NCI-H526 (cell line): ENCODE measurements around the gene PRSS36.
"Not testable (repeated sequence)": the region's sequence is repeated elsewhere in the genome, so short reads cannot be mapped to it uniquely, and the experiment has no call there.

ENCODE experiments used
- DNase-seq, 2 experiments: peaks; one replicate each; lab custom pipeline; 2025; lab: John Stamatoyannopoulos, UW

PRSS36 gene

DNA sequence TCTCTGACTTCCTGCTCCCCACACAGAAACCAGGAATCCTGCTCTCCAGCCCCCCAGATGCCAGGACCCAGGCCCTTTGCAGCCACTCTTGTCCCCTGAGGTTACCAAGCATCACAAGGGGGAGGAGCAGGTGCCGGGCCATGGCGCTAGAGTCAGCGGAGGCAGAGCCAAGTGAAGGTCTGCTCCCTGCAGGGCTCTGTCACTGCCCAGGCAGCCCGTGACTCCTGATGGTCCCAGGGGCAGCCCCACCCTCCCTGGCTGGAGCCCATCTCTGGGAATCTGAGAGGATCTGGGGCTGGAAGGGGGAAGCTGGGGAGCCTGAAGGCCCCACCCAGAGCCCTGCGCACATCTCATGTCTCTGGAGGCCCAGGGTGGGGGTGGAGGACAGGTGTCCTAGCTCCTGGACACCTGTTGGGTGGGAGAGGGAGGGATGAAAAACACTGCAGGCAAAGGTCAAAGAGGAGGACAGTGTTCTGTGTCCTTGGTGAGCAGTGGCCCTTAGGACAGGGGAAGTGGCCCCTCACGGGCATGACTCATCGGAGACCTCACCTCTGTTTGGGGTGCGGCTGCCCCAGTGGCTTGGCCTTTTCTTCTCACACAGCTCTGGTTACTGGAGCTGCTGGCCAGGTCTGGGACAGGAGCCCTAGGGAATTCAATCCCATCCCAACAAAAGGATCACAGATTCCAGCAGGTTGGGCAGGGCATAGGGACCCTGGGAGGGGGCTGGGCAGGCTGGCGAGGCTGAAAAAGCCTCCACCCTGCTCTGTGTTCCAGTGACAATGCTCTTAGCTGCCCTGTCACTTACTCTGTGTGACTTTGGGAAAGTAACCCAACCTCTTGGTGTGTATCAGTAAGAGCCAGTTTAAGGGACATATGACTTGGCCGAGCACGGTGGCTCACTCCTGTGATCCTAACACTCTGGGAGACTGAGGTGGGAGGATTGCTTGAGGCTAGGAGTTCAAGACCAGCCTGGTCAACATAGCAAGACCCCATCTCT is at the start of gene PRSS36:
Gene PRSS36, minus strand, starts transcription at position 173 of the 997 bp plus-strand sequence. Its CDS starts 31 bp downstream, at position 142.
- DNase-seq, result no peak

DNA sequence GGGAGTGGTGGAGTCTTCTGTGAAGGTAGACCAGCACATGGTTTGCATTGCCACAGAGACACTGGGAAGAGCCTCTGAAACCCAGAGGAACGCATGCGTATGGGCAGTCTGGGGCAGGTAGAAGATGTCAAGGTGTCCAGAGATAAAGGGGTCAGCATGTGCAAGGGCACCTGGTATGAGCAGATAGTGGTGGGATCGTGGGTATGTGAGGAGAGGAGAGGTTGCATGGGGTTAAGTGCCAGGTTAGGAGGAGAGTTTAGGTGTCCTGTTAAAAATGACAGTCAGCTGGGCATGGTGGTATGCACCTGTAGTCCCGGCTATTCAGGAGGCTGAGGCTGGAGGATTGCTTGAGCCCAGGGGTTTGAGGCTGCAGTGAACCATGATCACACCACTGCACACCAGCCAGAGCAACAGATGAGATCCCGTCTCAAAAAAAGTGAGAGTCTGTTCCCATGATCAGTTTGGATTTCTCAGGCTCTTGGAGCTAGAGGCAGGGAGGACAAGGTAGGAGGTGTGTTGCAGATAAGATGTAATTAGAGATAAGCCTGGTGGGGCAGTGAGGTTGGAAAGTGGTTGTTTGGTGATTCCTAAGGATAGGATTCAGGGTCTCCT is 49.7 kb upstream of the PRSS36 start:
- DNase-seq, result no peak

DNA sequence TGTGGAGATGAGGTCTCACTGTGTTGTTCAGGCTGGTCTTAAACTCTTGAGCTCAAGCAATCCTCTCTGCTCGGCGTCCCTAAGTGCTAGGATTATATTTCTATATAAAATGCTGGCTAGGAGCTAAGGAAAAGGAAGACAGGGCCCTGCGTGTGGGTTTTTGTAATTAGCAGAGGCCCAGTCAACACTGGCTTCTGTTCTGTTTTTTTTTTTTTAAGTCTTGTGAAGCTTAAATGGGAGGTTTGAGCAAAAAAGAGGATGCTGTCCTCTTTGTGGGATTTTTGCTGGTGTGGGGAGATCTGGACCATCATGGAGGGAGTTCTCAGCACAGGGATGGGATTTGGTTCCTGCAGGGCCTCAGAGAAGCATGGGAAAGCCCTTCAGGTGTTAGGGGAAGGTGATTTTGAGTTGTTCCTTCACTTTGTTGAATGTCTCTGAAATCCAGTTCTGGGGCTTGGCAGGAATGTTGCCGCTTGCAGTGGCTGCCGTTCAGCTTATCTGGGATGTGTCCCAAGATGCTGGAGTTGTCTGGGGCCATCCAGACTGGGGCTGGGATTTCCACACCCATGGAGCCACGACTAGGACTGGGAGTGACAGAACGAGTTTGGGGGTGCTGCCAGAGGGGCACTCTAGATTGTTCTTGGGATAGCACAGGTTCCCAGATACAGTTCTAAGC is 48.5 kb upstream of the PRSS36 start:
- no peak for DNase-seq

DNA sequence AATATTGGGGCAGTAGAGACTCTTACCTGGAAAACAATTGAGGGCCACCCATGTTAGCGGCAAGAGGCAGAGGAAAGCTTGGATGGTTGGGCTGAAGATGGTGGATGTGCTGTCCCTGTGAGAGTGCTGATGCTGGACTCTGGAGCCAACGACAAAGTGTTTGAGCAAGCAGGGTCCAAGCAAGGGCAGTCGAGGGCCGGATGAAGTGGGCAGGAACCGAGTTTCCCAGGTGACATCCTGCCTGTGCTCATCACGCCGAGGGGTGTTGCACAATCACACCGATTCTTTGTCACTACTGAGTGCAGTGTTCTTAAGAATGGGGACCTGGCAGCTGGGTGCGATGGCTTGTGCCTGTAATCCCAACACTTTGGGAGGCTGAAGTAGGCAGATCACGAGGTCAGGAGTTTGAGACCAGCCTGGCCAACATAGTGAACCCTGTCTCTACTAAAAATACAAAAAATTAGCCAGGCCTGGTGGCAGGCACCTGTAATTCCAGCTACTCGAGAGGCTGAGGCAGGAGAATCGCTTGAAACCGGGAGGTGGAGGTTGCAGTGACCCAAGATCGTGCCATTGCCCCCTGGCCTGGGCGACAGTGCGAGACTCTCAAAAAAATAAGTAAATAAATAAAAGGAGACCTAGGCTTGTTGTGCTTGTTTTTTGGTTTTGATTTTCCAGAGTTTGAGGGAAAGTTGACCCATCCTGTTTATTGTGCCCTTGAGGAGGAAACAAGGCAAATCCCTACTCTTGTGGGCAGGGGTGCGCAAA is 46.6 kb upstream of the PRSS36 start:
- DNase-seq, result no peak

DNA sequence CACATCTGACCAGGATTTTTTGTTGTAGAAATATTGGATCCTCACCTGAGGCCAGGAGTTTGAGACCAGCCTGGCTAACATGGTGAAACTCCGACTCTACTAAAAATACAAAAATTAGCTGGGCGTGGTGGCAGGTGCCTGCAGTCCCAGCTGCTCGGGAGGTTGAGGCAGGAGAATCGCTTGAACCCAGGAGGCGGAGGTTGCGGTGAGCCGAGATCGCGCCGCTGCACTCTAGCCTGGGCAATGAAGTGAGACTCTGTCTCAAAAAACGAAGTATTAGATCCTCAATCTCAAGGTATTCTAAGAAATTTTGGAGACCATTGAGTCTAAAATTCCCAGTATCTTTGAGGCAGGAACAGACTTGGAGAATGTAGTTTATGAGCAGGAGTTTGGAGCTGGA is 46.0 kb upstream of the PRSS36 start:
- not testable (repeated sequence) for DNase-seq

DNA sequence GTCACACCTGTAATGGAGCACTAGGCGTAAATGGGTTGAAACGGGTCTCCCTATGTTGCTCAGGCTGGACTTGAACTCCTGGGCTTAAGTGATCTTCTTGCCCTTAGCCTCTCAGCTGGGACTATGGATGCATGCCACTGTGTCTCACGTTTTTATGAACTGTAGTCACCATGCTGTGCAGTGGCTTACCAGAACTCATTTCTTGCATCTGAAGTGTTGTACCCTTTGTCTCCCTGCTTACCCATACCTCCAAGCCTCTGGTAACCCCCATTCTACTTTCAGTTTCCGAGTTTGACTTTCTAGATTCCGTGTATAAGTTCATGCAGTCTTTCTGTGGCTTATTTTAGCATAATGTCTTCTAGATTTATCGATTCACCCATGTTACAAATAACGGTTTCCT is 45.0 kb upstream of the PRSS36 start:
- DNase-seq, result no peak

DNA sequence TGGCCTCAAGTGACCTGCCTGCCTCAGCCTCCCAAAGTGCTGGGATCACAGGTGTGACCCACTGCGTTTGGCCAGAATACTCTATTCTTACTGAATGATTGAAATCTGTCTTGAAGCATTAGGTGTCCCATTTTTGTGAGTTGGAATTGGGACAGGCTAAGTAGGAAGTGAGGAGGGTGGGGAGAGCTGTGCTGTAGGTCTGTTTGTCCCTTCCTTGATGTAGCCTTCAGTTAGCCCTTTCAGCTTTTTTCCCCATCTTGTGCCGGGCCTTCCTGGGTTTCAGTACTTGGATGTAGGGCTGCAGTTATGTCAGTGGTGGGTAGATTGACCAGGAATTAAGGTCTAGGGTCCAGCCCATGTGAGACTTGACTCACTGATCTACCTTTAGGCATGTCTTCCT is 44.0 kb upstream of the PRSS36 start:
- no peak for DNase-seq

DNA sequence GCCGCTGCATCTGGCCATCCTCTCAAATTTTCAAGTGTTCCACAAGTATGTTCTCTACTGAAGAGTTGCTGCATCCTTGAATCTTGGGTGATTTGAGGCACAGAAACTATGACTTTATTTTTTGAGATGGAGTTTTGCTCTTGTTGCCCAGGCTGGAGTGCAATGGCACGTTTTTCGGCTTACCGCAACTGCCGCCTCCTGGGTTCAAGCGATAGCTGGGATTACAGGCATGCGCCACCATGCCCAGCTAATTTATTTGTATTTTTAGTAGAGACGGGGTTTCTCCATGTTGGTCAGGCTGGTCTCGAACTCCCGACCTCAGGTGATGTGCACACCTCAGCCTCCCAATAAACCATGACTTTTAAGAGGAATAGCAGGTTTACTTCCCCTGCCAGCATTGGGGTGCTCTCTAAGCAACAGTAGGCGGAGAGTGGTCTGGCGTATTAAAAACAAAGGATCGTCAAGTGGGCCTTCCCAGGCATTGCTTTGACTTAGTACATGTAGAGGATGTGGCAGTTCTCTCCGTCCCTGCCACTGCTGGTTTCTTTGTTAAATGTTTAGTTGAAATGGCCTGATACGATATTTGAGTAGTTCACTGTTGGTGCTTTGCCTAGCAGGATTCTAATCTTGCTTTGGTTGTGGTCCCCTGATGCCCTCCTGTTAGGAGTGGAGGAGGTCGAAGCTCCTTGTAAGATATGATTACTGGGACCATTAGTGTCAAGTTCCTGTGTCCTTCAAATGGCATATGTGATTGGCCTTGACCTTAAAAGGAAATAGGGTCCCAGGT is 43.2 kb upstream of the PRSS36 start:
- DNase-seq, result no peak

DNA sequence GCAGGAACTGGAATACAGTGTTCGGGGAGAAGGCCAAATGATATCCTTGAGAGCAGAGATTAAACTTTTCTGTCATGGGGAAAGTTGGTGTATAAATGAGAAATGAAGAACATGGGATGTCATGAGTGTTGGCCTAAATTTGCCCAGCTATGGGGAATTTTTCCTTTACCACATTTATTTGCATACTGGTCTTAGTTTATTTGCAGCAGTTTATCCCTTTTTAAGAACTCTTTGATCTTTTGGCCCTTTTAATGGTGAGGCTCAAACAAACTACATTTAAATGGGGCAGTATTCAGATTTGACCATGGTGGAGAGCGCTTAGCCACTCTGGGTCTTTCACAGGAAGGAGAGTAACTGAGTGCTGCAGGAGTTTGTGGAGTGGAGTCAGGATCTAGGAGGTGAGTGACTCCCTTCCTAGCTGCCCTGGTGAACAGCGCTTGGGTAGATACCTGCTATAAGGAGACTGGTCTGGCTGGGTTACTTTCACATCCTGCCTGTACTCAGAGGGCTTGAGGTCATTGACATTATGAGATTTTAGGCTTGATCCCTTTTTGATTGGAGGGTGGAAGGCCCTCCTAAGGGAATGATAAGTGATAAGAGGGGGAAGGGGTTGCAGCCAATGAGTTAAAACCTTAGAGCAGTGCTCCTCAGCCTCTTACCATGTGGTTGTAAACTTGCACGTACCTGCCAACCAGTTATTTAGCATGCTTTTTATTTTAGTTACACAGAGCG is 42.0 kb upstream of the PRSS36 start:
- DNase-seq, result no peak

DNA sequence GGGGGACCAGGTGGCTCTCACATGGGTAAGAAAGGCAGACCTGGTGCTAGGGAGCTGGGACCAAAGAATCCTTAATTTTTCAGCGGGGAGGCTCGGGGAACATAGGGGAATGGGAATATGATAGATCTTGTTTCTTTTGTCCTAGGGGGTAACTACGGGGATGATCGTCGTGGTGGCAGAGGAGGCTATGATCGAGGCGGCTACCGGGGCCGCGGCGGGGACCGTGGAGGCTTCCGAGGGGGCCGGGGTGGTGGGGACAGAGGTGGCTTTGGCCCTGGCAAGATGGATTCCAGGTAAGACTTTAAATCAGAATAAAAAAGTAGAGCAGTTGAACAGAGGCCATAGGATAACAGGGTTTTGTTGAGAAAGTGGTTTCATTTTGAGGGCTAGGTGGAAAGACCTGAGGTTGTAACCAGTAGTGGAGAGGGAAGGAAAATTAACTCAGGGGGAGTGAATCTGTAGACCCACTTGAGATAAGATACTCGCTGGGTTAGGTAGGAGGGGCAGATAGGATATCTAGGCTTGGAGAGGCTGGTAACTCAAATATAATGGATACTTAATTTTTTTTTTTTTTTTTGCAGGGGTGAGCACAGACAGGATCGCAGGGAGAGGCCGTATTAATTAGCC is 41.1 kb upstream of the PRSS36 start:
- DNase-seq, result no peak

DNA sequence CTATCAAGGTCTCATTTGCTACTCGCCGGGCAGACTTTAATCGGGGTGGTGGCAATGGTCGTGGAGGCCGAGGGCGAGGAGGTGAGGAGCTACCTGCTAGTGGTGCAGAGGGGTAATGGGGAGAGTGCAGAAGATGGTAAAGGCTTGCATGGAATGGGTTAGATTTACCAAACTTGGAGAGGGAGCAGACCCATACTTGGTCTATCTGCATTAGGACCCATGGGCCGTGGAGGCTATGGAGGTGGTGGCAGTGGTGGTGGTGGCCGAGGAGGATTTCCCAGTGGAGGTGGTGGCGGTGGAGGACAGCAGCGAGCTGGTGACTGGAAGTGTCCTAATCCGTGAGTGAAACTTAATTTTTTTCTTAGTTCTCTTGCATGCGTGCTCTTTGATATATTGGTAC is 40.2 kb upstream of the PRSS36 start:
- DNase-seq, result no peak

DNA sequence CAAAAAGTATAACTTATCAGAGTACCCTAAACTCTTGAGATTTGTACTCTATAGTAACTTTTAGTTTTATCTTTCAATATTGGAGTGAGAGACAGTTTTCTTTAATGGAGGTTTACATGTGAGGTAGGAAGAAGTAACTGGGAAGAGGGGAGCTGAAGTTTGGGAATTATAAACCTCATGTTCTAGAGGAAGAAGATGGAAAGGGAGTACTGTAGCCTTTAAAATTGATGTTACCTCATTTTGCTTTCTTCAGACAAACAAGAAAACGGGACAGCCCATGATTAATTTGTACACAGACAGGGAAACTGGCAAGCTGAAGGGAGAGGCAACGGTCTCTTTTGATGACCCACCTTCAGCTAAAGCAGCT is 39.5 kb upstream of the PRSS36 start:
- DNase-seq, result no peak

DNA sequence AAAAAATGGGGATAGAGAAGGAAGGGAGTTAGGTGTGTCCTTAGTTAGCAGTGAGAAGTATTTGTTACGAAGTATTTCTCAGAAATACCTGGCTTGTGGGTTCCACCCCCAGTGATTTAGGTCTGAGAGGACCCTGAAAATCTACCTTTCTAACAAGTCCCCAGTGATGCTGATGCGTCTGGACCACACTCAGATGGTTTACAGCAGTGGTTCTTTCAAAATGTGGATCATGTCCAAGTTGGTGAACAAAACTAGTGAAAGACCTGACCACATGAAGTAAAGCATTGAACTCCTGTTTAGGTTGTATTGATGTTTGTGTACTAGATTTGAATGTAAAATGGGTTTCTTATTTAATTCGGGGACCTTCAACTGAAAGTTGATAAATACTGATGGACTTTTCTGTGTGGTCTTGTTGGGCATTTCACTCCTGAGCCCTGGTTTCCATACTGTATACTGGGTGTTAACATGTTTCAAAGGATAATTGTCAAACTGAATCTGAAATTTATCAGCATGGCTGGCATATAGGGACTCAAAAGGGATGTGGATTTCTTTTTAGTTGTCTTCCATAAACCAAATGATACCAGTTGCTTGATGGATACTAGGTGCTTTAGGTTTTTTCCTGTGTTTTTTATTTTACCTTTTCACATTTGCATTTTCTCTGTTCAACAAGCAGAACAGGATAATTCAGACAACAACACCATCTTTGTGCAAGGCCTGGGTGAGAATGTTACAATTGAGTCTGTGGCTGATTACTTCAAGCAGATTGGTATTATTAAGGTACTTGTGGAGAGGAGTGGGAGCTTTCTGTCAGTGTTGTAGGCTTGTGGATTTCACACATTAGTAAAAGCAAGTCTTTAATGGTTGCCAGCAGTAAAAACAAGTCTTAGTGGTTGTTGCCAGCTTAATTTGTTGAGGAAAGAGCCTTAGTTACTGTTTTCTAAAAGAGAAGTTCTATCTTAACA is 38.9 kb upstream of the PRSS36 start:
- no peak for DNase-seq

DNA sequence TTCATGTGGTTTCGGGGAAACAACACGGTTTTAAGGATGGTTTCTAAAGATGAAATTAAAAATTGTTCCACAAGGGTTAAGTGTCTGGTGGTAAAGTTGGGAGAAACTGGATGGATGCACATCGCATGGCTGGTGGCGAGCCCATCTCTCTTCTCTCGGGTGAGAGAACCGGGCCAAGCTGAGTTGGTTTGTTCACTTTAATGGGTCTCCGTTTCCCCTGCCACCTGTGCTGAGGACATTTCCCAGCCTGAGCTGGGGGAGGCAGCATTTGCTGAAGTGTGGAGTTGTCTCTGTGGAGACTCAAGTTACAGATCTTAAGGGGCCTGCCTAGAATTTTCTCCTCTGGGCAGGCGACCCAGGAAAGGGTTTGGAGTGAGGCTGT is 37.9 kb upstream of the PRSS36 start:
- no peak for DNase-seq

DNA sequence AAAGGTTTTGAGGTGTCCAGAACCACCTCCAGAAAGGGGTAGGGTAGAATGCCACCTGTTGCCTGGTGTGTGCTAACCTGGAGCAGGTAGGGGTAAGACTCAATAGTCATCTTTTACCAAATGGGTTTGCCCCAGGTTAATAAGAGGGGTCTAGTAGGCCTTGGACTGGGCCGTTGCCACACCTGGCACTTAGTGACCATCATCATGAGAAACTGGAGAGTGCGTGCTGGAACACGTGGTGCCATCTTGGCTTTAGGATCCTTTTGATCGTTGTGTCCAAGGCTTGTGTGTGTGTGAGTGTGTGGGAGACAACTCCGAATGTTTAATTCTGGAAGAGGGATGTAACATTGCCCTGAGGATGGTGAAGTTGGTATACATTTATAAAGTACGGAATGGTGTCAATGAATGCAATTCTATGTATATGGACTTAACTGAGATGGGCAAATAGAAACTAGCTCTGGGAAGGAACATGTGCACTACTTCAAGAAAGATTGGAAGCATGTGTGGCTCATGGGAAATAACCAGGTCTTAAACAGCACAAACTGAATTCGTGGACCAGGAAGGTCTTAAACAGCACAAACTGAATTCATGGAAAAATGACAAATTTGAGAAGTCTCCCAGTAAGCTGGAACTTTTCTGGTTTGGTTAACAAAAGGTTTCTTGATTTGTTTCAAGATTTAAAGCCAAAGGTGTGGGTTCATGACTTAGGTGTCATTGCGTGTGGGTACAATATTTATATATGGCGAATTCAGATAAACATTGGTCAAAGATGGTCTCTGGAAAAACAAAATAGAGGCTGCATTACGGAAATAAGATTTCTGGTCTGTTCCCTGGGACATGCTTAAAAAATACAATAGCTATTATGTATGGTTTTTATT is 37.3 kb upstream of the PRSS36 start:
- no peak for DNase-seq

DNA sequence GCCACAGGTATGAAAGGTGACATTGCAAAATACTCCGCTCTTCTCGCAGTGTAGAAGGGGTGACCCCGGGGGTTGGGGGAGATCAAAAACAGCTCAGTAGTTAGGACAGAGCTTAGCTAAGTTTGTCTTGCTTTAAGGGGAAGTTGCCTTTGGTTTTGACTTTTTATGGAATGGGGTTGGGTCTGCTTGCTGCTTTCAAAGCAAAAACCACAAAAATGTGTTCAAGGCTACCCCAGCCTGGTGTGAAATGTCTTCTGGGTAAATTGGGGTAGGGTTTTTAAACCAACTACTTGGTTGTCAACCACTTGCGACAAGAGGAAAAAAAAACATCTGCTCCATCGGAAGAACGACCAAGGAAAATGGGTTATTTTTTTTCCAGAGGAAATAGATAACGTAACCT is 36.3 kb upstream of the PRSS36 start:
- no peak for DNase-seq

DNA sequence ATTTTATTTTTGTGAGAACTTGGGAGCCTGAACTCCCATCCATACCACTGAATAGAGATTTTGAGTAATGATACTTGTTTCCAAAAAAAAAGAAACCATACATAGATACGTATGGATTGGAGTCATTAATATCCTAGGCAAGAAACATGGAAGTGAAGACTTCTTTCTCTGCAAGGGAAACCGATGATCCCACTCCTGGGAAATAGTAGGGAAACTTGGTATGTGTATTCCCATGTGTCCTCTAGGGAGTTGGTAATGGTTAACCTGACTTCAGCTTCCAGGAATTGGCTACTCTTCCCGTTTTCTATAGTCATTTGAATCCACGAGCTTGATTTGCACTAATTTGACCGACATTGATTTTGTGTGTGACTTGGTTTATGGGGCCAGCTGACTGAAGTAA is 35.5 kb upstream of the PRSS36 start:
- no peak for DNase-seq

DNA sequence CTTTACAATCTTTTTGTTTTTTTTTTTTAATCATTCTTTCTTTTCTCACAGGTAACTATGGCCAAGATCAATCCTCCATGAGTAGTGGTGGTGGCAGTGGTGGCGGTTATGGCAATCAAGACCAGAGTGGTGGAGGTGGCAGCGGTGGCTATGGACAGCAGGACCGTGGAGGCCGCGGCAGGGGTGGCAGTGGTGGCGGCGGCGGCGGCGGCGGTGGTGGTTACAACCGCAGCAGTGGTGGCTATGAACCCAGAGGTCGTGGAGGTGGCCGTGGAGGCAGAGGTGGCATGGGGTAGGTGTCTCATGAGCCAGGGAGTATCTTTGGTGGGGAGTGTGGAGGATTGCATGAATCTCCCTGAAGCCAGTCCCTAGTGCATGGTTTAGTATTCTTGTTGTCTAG is 35.0 kb upstream of the PRSS36 start:
- no peak for DNase-seq
